Breast epithelium (tissue), 3 donors: Measurements from ENCODE around the gene CABP7.

Source experiments
- CTCF ChIP-seq, 3 donors: fragments of 450-650 bp; IDR thresholded peaks; one replicate each; pipeline ENCODE4 v1.5.1; 2016 to 2017; ENCODE audit warnings: antibody characterized with exemption in 3 of 3, mild to moderate bottlenecking in 3 of 3, moderate library complexity in 3 of 3
- POLR2A ChIP-seq: fragments of 450-650 bp; IDR thresholded peaks from one replicate; pipeline ENCODE4 v1.6.1; 2016; ENCODE audit warnings: antibody characterized with exemption, mild to moderate bottlenecking, moderate library complexity

DNA sequence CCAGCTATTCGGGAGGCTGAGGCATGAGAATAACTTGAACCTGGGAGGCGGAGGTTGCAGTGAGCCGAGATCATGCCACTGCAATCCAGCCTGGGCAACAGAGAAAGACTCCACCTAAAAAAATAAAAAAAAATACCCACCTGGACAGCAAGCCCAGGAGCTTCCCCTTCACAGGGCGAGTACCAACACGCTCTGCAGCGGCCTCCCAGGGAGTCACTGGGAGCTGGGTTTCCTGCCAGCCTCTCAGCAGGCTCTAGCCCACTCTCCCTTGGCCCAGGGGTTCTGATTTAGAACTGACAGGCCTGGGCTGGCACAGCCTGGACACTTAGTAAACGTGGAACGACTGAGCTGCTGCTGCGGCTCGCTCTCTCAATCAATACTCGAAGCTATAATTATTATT lies 2.0 kb upstream of the CABP7 start:
- TF ChIP-seq CTCF (IDR thresholded peaks at IDR 0.05) = no peak
- TF ChIP-seq POLR2A = no peak
